ENCODE measurements around the gene RFX7.
"Not testable (repeated sequence)": the region's sequence is repeated elsewhere in the genome, so short reads cannot be mapped to it uniquely, and the experiment has no call there.

The RFX7 gene

DNA sequence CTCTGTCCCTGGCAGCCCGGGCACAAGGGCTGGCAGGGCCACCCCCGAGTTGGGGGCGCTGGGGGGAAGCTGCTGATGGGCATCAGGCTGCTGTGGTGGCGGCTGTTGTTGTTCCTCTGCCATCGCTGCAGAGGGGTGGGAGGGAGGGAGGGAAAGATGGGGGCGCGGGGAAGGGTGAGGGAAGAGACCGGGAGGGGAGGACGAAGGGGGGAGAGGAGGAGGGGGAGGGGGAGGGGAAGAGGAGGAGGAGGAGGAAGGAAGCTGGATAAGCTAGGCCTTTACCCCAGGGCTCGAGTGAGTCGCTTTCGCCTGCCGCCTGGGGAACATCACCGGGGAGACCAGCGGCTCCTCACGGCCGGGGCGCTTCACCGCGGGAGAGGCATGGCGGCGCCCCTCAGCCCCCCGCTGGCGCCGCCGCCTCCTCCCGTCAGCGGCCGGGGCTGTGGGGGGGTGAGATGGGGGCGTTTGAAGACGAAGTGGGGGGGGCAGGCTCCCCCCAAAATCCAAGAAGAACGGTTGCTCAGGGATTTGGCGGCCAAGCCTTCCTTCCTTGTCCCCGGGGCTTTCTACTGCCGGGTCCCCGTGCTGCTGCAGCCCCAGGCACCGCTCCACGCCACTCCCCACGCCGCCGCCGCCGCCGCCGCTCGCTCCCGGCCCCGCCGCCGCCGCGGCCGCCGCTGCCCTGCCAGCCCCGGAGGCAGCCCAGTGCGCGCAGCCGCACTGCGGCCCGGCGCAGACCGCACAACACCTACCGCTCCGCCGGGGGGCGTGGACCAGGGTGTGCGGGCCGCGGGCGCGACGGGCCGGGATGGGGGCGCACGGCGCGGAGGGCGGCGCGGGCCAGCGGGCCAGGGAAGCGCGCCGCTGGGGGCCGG, at the start of gene RFX7:
Gene RFX7 (minus strand): TSS at position 717 of the 875 bp plus-strand sequence. CDS start 594 bp downstream, at position 123.
- Histone ChIP-seq H3K4me3 (ENCODE audit: low read depth in 1 of 2, low read length in 2 of 2) (peak within 1 kb of the TSS; percentile 78 to 80), H3K9me3 (ENCODE audit: low read length) (no peaks in the 10 kb centered on the region), H3K27me3 (ENCODE audit: control insufficient read depth in 1 of 2, insufficient read depth in 2 of 2, low read length in 2 of 2) (no peaks in the 10 kb centered on the region), H3K4me1 (ENCODE audit: insufficient read depth, low read length) (peaks cover 26% of the 10 kb centered on the region), H3K27ac (ENCODE audit: low read depth, low read length) (peak within 1 kb of the TSS; percentile 82), H3K9ac (ENCODE audit: low read length) (peak within 1 kb of the TSS; percentile 41), H3K36me3 (ENCODE audit: insufficient read depth, low read length) (no peaks in the 10 kb centered on the region)

GRCh38 chr15:56292546-56293316, 49.1 kb upstream of the RFX7 start:
- Histone ChIP-seq H3K27ac (ENCODE audit: low read depth, low read length) (no peak overlapping the region), H3K4me1 (ENCODE audit: insufficient read depth, low read length) (no peaks in the 10 kb centered on the region), H3K36me3 (ENCODE audit: insufficient read depth, low read length) (no peaks in the 10 kb centered on the region), H3K27me3 (ENCODE audit: control insufficient read depth in 1 of 2, insufficient read depth in 2 of 2, low read length in 2 of 2) (no peaks in the 10 kb centered on the region), H3K4me3 (ENCODE audit: low read depth in 1 of 2, low read length in 2 of 2) (no peak overlapping the region), H3K9me3 (ENCODE audit: low read length) (peaks cover 9% of the 10 kb centered on the region), H3K9ac (ENCODE audit: low read length) (no peak overlapping the region)

DNA sequence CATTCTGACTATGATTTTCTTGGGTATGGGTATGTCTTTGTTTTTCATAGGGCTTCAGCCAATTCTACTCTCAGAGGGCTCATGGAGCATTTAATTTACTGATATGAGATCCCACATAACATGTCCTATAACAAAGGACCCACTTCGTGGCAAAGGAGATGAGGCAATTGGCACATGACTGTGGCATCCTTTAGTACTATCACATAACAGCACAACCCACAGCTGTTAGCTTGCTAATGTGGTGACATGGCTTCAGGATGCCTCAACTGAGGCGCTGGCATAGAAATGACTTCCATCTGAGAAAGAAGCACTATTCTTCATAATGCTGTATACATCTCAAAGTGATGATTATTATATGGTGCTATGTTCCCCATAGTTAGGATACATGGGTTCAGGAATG, 48.1 kb upstream of the RFX7 start:
- Histone ChIP-seq H3K27me3 (ENCODE audit: control insufficient read depth in 1 of 2, insufficient read depth in 2 of 2, low read length in 2 of 2) (no peaks in the 10 kb centered on the region), H3K4me3 (ENCODE audit: low read depth in 1 of 2, low read length in 2 of 2) (no peak overlapping the region), H3K9me3 (ENCODE audit: low read length) (peaks cover 9% of the 10 kb centered on the region), H3K27ac (ENCODE audit: low read depth, low read length) (no peak overlapping the region), H3K36me3 (ENCODE audit: insufficient read depth, low read length) (no peaks in the 10 kb centered on the region), H3K9ac (ENCODE audit: low read length) (no peak overlapping the region), H3K4me1 (ENCODE audit: insufficient read depth, low read length) (no peaks in the 10 kb centered on the region)

GRCh38 chr15:56286213-56286612, 42.5 kb upstream of the RFX7 start:
- H3K4me3 ChIP-seq (ENCODE audit: low read depth in 1 of 2, low read length in 2 of 2): no peak overlapping the region
- H3K27me3 ChIP-seq (ENCODE audit: control insufficient read depth in 1 of 2, insufficient read depth in 2 of 2, low read length in 2 of 2): no peaks in the 10 kb centered on the region
- H3K27ac ChIP-seq (ENCODE audit: low read depth, low read length): no peak overlapping the region
- no peak overlapping the region for H3K9ac ChIP-seq (ENCODE audit: low read length)
- peaks cover 9% of the 10 kb centered on the region for H3K9me3 ChIP-seq (ENCODE audit: low read length)
- no peaks in the 10 kb centered on the region for H3K36me3 ChIP-seq (ENCODE audit: insufficient read depth, low read length)
- no peaks in the 10 kb centered on the region for H3K4me1 ChIP-seq (ENCODE audit: insufficient read depth, low read length)

DNA sequence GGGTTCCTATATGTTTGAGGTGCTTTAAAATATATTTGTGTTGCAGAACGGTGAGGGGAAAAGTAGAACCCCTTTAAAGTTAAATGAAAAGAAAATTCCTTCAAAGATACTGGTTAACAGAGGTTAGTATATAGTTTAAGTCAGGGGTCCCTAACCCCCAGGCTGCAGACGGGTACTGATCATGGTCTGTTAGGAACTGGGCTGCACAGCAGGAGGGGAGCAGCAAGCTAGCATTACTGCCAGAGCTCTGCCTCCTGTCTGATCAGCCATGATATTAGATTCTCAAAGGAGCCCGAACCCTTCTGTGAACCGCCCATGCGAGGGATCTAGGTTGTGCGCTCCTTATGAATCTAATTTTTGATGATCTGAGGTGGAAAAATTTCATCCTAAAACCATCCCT, 37.5 kb upstream of the RFX7 start:
- Histone ChIP-seq H3K4me3 (ENCODE audit: low read depth in 1 of 2, low read length in 2 of 2) (no peak overlapping the region), H3K4me1 (ENCODE audit: insufficient read depth, low read length) (no peaks in the 10 kb centered on the region), H3K27me3 (ENCODE audit: control insufficient read depth in 1 of 2, insufficient read depth in 2 of 2, low read length in 2 of 2) (no peaks in the 10 kb centered on the region), H3K9ac (ENCODE audit: low read length) (no peak overlapping the region), H3K27ac (ENCODE audit: low read depth, low read length) (no peak overlapping the region), H3K9me3 (ENCODE audit: low read length) (no peaks in the 10 kb centered on the region), H3K36me3 (ENCODE audit: insufficient read depth, low read length) (no peaks in the 10 kb centered on the region)

DNA sequence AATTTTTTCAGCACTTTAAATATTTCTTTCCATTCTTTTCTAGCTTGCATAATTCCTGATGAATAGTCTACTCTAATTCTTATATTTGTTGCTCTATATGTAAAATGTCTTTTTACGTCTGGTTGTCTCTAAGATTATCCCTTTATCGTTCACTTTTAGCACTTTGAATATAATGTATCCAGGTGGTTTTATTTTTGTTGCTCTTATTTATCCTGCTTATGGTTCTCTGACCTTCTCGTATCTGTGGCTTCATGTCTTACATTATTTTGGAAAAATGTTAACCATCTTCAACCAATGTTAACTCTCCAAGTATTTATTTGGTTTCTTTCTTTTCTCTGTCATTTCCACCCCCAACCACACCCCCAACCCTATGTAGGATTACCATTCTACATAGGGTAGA, 30.0 kb upstream of the RFX7 start:
- H3K27me3 ChIP-seq (ENCODE audit: control insufficient read depth in 1 of 2, insufficient read depth in 2 of 2, low read length in 2 of 2): no peaks in the 10 kb centered on the region
- H3K36me3 ChIP-seq (ENCODE audit: insufficient read depth, low read length): no peaks in the 10 kb centered on the region

DNA sequence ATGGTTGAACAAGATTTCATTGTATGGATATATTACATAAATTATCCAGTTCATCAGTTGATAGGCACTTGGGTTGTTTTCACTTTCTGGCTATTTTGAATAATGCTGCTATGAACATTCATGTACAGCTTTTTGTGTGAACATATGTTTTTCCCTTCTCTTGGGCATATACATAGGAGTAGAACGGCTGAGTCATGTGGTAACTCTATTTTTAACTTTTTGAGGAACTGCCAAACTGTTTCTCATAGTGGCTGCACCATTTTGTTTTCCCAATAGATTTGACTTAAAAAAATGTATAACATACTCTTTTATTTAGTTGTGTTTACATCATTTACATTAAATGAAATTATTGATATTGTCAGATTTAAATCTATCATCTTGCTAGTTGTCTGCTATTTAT, 28.8 kb upstream of the RFX7 start:
- Histone ChIP-seq H3K4me3 (ENCODE audit: low read depth in 1 of 2, low read length in 2 of 2) (no peak overlapping the region), H3K9me3 (ENCODE audit: low read length) (no peaks in the 10 kb centered on the region), H3K27ac (ENCODE audit: low read depth, low read length) (no peak overlapping the region), H3K4me1 (ENCODE audit: insufficient read depth, low read length) (no peaks in the 10 kb centered on the region), H3K9ac (ENCODE audit: low read length) (no peak overlapping the region), H3K36me3 (ENCODE audit: insufficient read depth, low read length) (no peaks in the 10 kb centered on the region), H3K27me3 (ENCODE audit: control insufficient read depth in 1 of 2, insufficient read depth in 2 of 2, low read length in 2 of 2) (no peaks in the 10 kb centered on the region)

More for the DNA sequence above, 30.0 kb upstream of the RFX7 start:
- no peak overlapping the region for H3K27ac ChIP-seq (ENCODE audit: low read depth, low read length)
- no peak overlapping the region for H3K4me3 ChIP-seq (ENCODE audit: low read depth in 1 of 2, low read length in 2 of 2)
- H3K4me1 ChIP-seq (ENCODE audit: insufficient read depth, low read length): no peaks in the 10 kb centered on the region
- no peak overlapping the region for H3K9ac ChIP-seq (ENCODE audit: low read length)
- no peaks in the 10 kb centered on the region for H3K9me3 ChIP-seq (ENCODE audit: low read length)

DNA sequence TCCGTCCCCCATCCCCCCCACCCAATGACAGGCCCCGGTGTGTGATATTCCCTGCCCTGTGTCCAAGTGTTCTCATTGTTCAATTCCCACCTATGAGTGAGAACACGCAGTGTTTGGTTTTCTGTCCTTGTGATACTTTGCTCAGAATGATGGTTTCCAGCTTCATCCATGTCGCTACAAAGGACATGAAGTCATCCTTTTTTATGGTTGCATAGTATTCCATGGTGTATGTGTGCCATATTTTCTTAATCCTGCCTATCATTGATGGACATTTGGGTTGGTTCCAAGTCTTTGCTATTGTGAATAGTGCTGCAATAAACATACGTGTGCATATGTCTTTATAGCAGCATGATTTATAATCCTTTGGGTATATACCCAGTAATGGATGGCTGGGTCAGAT, 22.8 kb upstream of the RFX7 start:
- H3K27ac ChIP-seq (ENCODE audit: low read depth, low read length); H3K4me3 ChIP-seq (ENCODE audit: low read depth in 1 of 2, low read length in 2 of 2); H3K9me3 ChIP-seq (ENCODE audit: low read length); H3K4me1 ChIP-seq (ENCODE audit: insufficient read depth, low read length); H3K36me3 ChIP-seq (ENCODE audit: insufficient read depth, low read length); H3K27me3 ChIP-seq (ENCODE audit: control insufficient read depth in 1 of 2, insufficient read depth in 2 of 2, low read length in 2 of 2); H3K9ac ChIP-seq (ENCODE audit: low read length): not testable (repeated sequence)

- Histone ChIP-seq H3K27me3 (ENCODE audit: control insufficient read depth in 1 of 2, insufficient read depth in 2 of 2, low read length in 2 of 2) (no peaks in the 10 kb centered on the region), H3K9ac (ENCODE audit: low read length) (no peak overlapping the region), H3K9me3 (ENCODE audit: low read length) (no peaks in the 10 kb centered on the region), H3K27ac (ENCODE audit: low read depth, low read length) (no peak overlapping the region), H3K4me3 (ENCODE audit: low read depth in 1 of 2, low read length in 2 of 2) (no peak overlapping the region), H3K36me3 (ENCODE audit: insufficient read depth, low read length) (no peaks in the 10 kb centered on the region), H3K4me1 (ENCODE audit: insufficient read depth, low read length) (no peaks in the 10 kb centered on the region)
Measured at GRCh38 chr15:56261854-56262509, 18.3 kb upstream of the RFX7 start.

DNA sequence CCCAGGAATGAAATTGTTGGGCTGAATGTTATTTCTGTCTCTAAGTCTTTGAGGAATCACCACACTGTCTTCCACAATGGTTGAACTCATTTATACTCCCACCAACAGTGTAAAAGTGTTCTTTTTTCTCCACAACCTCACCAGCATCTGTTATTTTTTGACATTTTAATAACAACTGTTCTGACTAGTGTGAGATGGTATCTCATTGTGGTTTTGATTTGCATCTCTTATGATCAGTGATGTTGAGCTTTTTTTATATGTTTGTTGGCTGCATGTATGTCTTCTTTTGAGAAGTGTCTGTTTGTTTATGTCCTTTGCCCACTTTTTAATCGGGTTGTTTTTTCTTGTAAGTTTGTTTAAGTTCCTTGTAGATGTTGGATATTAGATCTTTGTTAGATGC, 13.6 kb upstream of the RFX7 start:
- not testable (repeated sequence) for H3K27me3 ChIP-seq (ENCODE audit: control insufficient read depth in 1 of 2, insufficient read depth in 2 of 2, low read length in 2 of 2); H3K9ac ChIP-seq (ENCODE audit: low read length); H3K9me3 ChIP-seq (ENCODE audit: low read length); H3K27ac ChIP-seq (ENCODE audit: low read depth, low read length); H3K4me3 ChIP-seq (ENCODE audit: low read depth in 1 of 2, low read length in 2 of 2); H3K4me1 ChIP-seq (ENCODE audit: insufficient read depth, low read length); H3K36me3 ChIP-seq (ENCODE audit: insufficient read depth, low read length)

DNA sequence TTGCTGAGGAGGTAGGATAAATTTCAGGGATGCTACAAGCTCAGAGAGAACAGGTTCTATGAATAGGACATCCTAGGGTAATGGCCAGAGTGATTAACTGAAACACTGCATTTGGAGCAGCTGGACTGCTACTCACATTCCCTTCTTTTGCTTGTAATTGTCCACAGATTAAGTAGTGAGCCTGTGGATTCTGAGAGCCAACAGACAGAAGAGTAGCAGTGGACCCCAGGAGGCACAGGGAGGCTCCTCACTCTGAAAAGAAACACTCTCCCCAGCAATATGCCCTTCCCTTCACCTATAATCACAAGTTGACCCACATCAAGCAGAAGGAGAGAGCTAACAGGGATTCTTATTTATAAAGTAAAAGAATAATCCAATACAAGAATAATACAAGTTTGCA, 10.6 kb upstream of the RFX7 start:
- H3K9ac ChIP-seq (ENCODE audit: low read length): no peak overlapping the region
- H3K36me3 ChIP-seq (ENCODE audit: insufficient read depth, low read length): no peaks in the 10 kb centered on the region
- no peaks in the 10 kb centered on the region for H3K9me3 ChIP-seq (ENCODE audit: low read length)
- H3K4me1 ChIP-seq (ENCODE audit: insufficient read depth, low read length): no peaks in the 10 kb centered on the region
- H3K27ac ChIP-seq (ENCODE audit: low read depth, low read length): no peak overlapping the region
- no peak overlapping the region for H3K4me3 ChIP-seq (ENCODE audit: low read depth in 1 of 2, low read length in 2 of 2)
- H3K27me3 ChIP-seq (ENCODE audit: control insufficient read depth in 1 of 2, insufficient read depth in 2 of 2, low read length in 2 of 2): no peaks in the 10 kb centered on the region
